ENCODE results near the gene UCP3.

Gene UCP3

DNA sequence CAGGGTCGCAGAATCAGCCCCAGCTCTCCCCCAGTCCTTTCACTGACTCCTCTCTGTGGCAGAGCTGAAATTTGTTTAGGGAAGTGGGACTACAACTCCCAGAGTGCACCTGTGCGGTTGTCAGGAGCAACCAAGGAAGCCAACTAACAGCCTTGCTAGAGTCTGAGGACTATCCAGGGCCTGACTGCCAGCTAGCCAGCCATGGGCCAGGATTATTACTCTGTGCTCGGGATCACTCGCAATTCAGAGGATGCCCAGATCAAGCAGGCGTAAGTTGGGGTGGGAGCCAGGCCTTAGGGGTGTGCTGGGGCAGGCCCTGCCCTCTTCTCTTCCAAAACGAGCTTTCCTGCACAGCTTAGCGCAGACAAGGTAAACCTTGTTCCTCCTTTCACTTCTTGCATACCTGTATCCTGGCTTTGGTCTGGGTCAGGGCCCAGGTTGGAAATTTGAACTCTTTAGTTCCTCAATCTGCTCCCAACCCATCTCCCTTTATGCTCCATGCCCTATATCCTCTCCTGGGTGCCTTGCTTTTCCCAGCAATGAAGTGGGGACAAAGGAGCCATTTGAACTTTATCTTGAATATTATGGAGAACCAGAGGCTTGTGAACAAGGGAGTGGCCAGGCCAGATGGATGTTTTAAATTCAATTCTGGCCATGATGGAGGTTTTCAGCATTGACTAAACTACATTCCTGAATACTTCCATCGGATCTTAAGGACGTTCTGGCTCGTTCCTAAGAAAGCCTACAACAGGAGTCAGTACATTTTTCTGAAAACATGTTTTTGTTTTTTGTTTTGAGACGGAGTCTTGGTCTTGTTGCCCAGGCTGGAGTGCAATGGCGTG, 57.8 kb downstream of the UCP3 start, which contains the start of gene DNAJB13:
Gene DNAJB13, plus strand, starts transcription at position 158 of the 842 bp plus-strand sequence. Its CDS starts 44 bp downstream, at position 202.
- TF ChIP-seq GATA2 (IDR thresholded peaks at IDR 0.05; ENCODE audit: low read depth, low read length) (no peak), GATA3 (IDR thresholded peaks at IDR 0.05; ENCODE audit: low read depth, low read length) (no peak)

Measured in SH-SY5Y (cell line).